H9 (cell line): Measurements from ENCODE around the gene LRMDA. TPM values are rescaled to one million over a fixed set of nuclear protein-coding genes. Genes with fewer than 3 reads are reported as not detected.

Experiments used
- DNase-seq: peaks from one replicate; pipeline ENCODE4 v3.0.0-alpha.2; 2017
- H2AFZ ChIP-seq: one replicate; pipeline ENCODE4 v1.6.1; 2013; ENCODE audit warnings: mild to moderate bottlenecking, low read length, control low read depth, moderate library complexity
- H2AK5ac ChIP-seq: 2 replicates; pipeline ENCODE4 v1.6.1; 2013; ENCODE audit warnings: low read length, control low read depth, mixed read lengths; ENCODE audit not compliant: insufficient read length
- H2BK120ac ChIP-seq: one replicate; pipeline ENCODE4 v1.6.1; 2013; ENCODE audit warnings: low read depth, mild to moderate bottlenecking, low read length, control low read depth, inconsistent platforms; ENCODE audit not compliant: poor library complexity, severe bottlenecking
- H2BK12ac ChIP-seq: 2 replicates; pipeline ENCODE4 v1.6.1; 2013; ENCODE audit warnings: low read length, control low read depth, mixed read lengths, low read depth; ENCODE audit not compliant: insufficient read length
- H2BK15ac ChIP-seq: 2 replicates; pipeline ENCODE4 v1.6.1; 2013; ENCODE audit warnings: low read depth, low read length, control low read depth
- H2BK20ac ChIP-seq: one replicate; pipeline ENCODE4 v1.6.1; 2013; ENCODE audit warnings: low read depth, mild to moderate bottlenecking, low read length, control low read depth, inconsistent platforms; ENCODE audit not compliant: poor library complexity, severe bottlenecking
- H2BK5ac ChIP-seq: 2 replicates; pipeline ENCODE4 v1.6.1; 2013; ENCODE audit warnings: low read length, control low read depth, mixed read lengths; ENCODE audit not compliant: insufficient read length
- H3K14ac ChIP-seq: 2 replicates; pipeline ENCODE4 v1.6.1; 2013; ENCODE audit warnings: low read length, control low read depth; ENCODE audit not compliant: insufficient read depth
- H3K18ac ChIP-seq: 2 replicates; pipeline ENCODE4 v1.6.1; 2013; ENCODE audit warnings: low read depth, mild to moderate bottlenecking, mixed read lengths, low read length, control low read depth; ENCODE audit not compliant: insufficient read length
- H3K23ac ChIP-seq: 2 replicates; pipeline ENCODE4 v1.6.1; 2013; ENCODE audit warnings: low read length, control low read depth, mixed read lengths, low read depth; ENCODE audit not compliant: insufficient read length
- H3K23me2 ChIP-seq: 2 replicates; pipeline ENCODE4 v1.6.1; 2013; ENCODE audit warnings: low read depth, mild to moderate bottlenecking, mixed read lengths, low read length, control low read depth; ENCODE audit not compliant: insufficient read length, poor library complexity, severe bottlenecking
- H3K27ac ChIP-seq: 2 replicates; pipeline ENCODE4 v1.5.1; 2013; ENCODE audit warnings: low read length, control low read depth, mixed read lengths, low read depth; ENCODE audit not compliant: insufficient read length
- H3K27me3 ChIP-seq: 2 replicates; pipeline ENCODE4 v1.6.1; 2013; ENCODE audit warnings: low read length, control low read depth, inconsistent platforms; ENCODE audit not compliant: insufficient read depth
- H3K4ac ChIP-seq: 2 replicates; pipeline ENCODE4 v1.6.1; 2013; ENCODE audit warnings: low read depth, mild to moderate bottlenecking, control low read depth, inconsistent platforms, low read length, moderate library complexity
- H3K4me1 ChIP-seq: 2 replicates; pipeline ENCODE4 v1.6.1; 2013; ENCODE audit warnings: low read length, control low read depth, inconsistent platforms; ENCODE audit not compliant: insufficient read depth
- H3K4me2 ChIP-seq: 2 replicates; pipeline ENCODE4 v1.6.1; 2013; ENCODE audit warnings: low read length, control low read depth, mixed read lengths; ENCODE audit not compliant: insufficient read length, insufficient read depth
- H3K56ac ChIP-seq: 2 replicates; pipeline ENCODE4 v1.6.1; 2013; ENCODE audit warnings: low read depth, mild to moderate bottlenecking, mixed read lengths, low read length, control low read depth; ENCODE audit not compliant: insufficient read length
- H3K79me1 ChIP-seq: 2 replicates; pipeline ENCODE4 v1.6.1; 2013; ENCODE audit warnings: low read depth, mild to moderate bottlenecking, moderate library complexity, low read length, control low read depth, inconsistent platforms; ENCODE audit not compliant: insufficient read depth, poor library complexity, severe bottlenecking
- H3K79me2 ChIP-seq: 2 replicates; pipeline ENCODE4 v1.6.1; 2013; ENCODE audit warnings: low read length, control low read depth, inconsistent platforms; ENCODE audit not compliant: insufficient read depth
- H3K9ac ChIP-seq: 2 replicates; pipeline ENCODE4 v1.6.1; 2013; ENCODE audit warnings: low read length, control low read depth, mixed read lengths; ENCODE audit not compliant: insufficient read length; ENCODE audit errors: extremely low read depth
- H3K9me3 ChIP-seq: one replicate; pipeline ENCODE4 v1.6.1; 2013; ENCODE audit warnings: low read depth, low read length, inconsistent platforms; ENCODE audit not compliant: control insufficient read depth
- H3T11ph ChIP-seq: one replicate; pipeline ENCODE4 v1.6.1; 2013; ENCODE audit warnings: mild to moderate bottlenecking, low read length, control low read depth, inconsistent platforms
- H4K20me1 ChIP-seq: one replicate; pipeline ENCODE4 v1.6.1; 2013; ENCODE audit not compliant: control insufficient read depth, insufficient read length, insufficient read depth
- H4K5ac ChIP-seq: 2 replicates; pipeline ENCODE4 v1.6.1; 2013; ENCODE audit warnings: low read depth, mild to moderate bottlenecking, mixed read lengths, low read length, control low read depth; ENCODE audit not compliant: insufficient read length
- H4K8ac ChIP-seq: replicated peaks from 2 replicates; pipeline ENCODE4 v1.6.1; 2013; ENCODE audit warnings: low read length, control low read depth, mixed read lengths, low read depth; ENCODE audit not compliant: insufficient read length
- H4K91ac ChIP-seq: 2 replicates; pipeline ENCODE4 v1.6.1; 2013; ENCODE audit warnings: low read depth, mild to moderate bottlenecking, moderate library complexity, mixed read lengths, low read length, control low read depth; ENCODE audit not compliant: insufficient read length
- H3K27ac Mint-ChIP-seq, 3 experiments: 2 replicates in 2 of 3; 3 replicates in 1 of 3; pipeline ENCODE4 v1.8.0; 2020 to 2021; ENCODE audit warnings: mixed read lengths in 3 of 3, mild to moderate bottlenecking in 1 of 3, moderate library complexity in 1 of 3
- H3K27me3 Mint-ChIP-seq: 2 replicates; pipeline ENCODE4 v1.8.0; 2021; ENCODE audit warnings: low read depth, mild to moderate bottlenecking, moderate library complexity, mixed read lengths
- H3K36me3 Mint-ChIP-seq, 3 experiments: 2 replicates in 2 of 3; 3 replicates in 1 of 3; pipeline ENCODE4 v1.8.0; 2020 to 2021; ENCODE audit warnings: low read depth in 3 of 3, mixed read lengths in 3 of 3; ENCODE audit not compliant: insufficient read depth in 1 of 3
- H3K4me1 Mint-ChIP-seq, 2 experiments: 2 replicates each; pipeline ENCODE4 v1.8.0; 2020; ENCODE audit warnings: mixed read lengths in 2 of 2
- H3K4me3 Mint-ChIP-seq, 2 experiments: 2 replicates in 1 of 2; 3 replicates in 1 of 2; pipeline ENCODE4 v1.8.0; 2020 to 2021; ENCODE audit warnings: mild to moderate bottlenecking in 2 of 2, mixed read lengths in 2 of 2, moderate library complexity in 1 of 2
- H3K9me3 Mint-ChIP-seq, 2 experiments: 2 replicates in 1 of 2; 3 replicates in 1 of 2; pipeline ENCODE4 v1.8.0; 2020; ENCODE audit warnings: mild to moderate bottlenecking in 2 of 2, mixed read lengths in 2 of 2, moderate library complexity in 1 of 2
- WGBS: extraction: QIAGEN DNeasy Blood & Tissue Kit; methylation state at CpG from one replicate; pipeline ENCODE4 v1.1.7; 2013; ENCODE audit warnings: missing lambda C conversion rate, low lambda C conversion rate, mixed read lengths; ENCODE audit not compliant: insufficient read length; ENCODE audit errors: extremely low coverage; 5-methylcytosine and 5-hydroxymethylcytosine counted together
- total RNA-seq: library from RNA; stranded (reverse); gene quantifications from 2 replicates; pipeline ENCODE4 v1.2.1, GENCODE V29; 2021
- TF ChIP-seq, protein P1 (sequence below): fragments of 200-600 bp; sonication (generic); conservative IDR thresholded peaks from 3 replicates; pipeline ENCODE4 v1.8.0; 2021; ENCODE audit warnings: antibody characterized with exemption, mild to moderate bottlenecking

The LRMDA gene
- total RNA-seq, 1 experiment from 2014 or later, result 1.8 TPM

DNA sequence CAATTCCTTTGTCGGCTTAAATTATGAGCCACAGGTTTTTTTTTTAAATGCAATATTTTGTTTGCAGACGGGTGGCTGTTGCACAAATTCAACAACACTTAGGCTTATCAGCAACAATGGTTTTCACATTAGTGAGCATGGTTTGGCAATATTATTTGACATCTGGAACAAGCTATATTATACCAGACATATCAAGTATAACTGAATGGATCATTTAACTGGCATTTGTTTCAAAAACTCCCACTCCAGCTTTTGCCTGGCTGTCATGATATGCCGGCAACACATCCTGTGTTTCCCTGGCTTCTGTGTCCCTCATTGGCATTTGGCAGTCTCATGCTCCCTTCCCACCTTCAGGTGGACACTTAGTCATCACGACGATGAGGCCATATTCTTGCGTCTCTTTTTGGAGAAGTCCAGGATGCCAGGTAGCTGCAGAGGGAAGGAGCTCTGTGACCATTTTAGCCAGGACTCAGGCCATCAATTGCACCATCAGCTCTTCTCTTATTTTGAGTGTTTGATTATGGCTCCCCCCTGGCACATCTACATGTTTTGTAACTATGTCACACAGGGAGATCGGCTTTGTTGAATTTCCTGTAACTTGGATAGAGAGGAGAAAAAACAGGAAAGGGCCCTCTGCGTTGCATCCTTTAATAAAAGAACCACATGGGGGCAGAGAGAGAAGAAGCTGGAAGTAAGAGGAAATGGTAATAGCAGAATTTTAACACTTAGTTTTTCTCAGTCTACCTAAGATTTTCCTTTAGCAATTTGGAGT lies 413.9 kb downstream of the LRMDA start:
- H3K4ac ChIP-seq, result no peak overlapping the region
- H2BK120ac ChIP-seq, result no peak overlapping the region
- Mint-ChIP-seq H3K27me3 (no peaks in the 10 kb centered on the region), H3K4me1 (peaks cover 15 to 18% of the 10 kb centered on the region in 2 experiments), H3K9me3 (no peaks in the 10 kb centered on the region), H3K36me3 (no peaks in the 10 kb centered on the region), H3K27ac (no peak overlapping the region), H3K4me3 (no peak overlapping the region)
- peak overlapping the region; percentile 75 for H2BK20ac ChIP-seq
- no peaks in the 10 kb centered on the region for H3K27me3 ChIP-seq
- no peak overlapping the region for H4K8ac ChIP-seq
- no peak overlapping the region for H3K9ac ChIP-seq
- TF ChIP-seq, protein P1, sequence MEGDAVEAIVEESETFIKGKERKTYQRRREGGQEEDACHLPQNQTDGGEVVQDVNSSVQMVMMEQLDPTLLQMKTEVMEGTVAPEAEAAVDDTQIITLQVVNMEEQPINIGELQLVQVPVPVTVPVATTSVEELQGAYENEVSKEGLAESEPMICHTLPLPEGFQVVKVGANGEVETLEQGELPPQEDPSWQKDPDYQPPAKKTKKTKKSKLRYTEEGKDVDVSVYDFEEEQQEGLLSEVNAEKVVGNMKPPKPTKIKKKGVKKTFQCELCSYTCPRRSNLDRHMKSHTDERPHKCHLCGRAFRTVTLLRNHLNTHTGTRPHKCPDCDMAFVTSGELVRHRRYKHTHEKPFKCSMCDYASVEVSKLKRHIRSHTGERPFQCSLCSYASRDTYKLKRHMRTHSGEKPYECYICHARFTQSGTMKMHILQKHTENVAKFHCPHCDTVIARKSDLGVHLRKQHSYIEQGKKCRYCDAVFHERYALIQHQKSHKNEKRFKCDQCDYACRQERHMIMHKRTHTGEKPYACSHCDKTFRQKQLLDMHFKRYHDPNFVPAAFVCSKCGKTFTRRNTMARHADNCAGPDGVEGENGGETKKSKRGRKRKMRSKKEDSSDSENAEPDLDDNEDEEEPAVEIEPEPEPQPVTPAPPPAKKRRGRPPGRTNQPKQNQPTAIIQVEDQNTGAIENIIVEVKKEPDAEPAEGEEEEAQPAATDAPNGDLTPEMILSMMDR, result no peak
- no peak overlapping the region for H2BK5ac ChIP-seq
- no peak overlapping the region for H4K5ac ChIP-seq
- no peaks in the 10 kb centered on the region for H4K20me1 ChIP-seq
- H2BK12ac ChIP-seq, result no peak overlapping the region
- no peak overlapping the region for H3K56ac ChIP-seq
- H4K91ac ChIP-seq, result no peak overlapping the region
- no peak overlapping the region for H2BK15ac ChIP-seq
- H3K23ac ChIP-seq, result no peak overlapping the region
- H3K79me1 ChIP-seq, result no peaks in the 10 kb centered on the region
- no peaks in the 10 kb centered on the region for H3K79me2 ChIP-seq
- no peak overlapping the region for H3K4me2 ChIP-seq
- no peak overlapping the region; the same call in 1 of the 2 replicates for H3K14ac ChIP-seq
- no peaks in the 10 kb centered on the region for H3K23me2 ChIP-seq
- no CpG with 5 or more reads among the region's 8 CpGs for WGBS
- DNase-seq, result no peak
- no peak overlapping the region for H3K27ac ChIP-seq
- H3K4me1 ChIP-seq, result peaks cover 7% of the 10 kb centered on the region; the same call in 1 of the 2 replicates
- no peaks in the 10 kb centered on the region for H3K9me3 ChIP-seq
- H2AFZ ChIP-seq, result no peak overlapping the region
- no peak overlapping the region for H3T11ph ChIP-seq
- H2AK5ac ChIP-seq, result no peak overlapping the region
- no peak overlapping the region for H3K18ac ChIP-seq
